Measurements from ENCODE around the gene NRL. TPM values are rescaled to one million over a fixed set of nuclear protein-coding genes. Genes with fewer than 3 reads are reported as not detected.

The NRL gene
- polyA plus RNA-seq, 3 donors, result 1.8 to 3.7 (median 2.9) TPM

- no peak for DNase-seq (ENCODE audit: low read depth in 3 of 3, low spot score in 2 of 3)
Observed at GRCh38 chr14:24145219-24145618, 30.5 kb upstream of the NRL start.

- DNase-seq (ENCODE audit: low read depth in 3 of 3, low spot score in 2 of 3), result no peak
Observed at GRCh38 chr14:24144451-24144850, 29.7 kb upstream of the NRL start.

- no peak for DNase-seq (ENCODE audit: low read depth in 3 of 3, low spot score in 2 of 3)
Observed at GRCh38 chr14:24143511-24143910, 28.8 kb upstream of the NRL start.

GRCh38 chr14:24141097-24141880 lies 26.5 kb upstream of the NRL start, which contains the start of gene EMC9:
EMC9 (minus strand) TSS chr14:24141591; CDS start chr14:24141304, 287 bp downstream.
- DNase-seq (ENCODE audit: low read depth in 3 of 3, low spot score in 2 of 3), result peak; percentile 96 to 100 (median 99)

- no peak for DNase-seq (ENCODE audit: low read depth in 3 of 3, low spot score in 2 of 3)
Observed at GRCh38 chr14:24139272-24139934, 24.7 kb upstream of the NRL start.

- no peak for DNase-seq (ENCODE audit: low read depth in 3 of 3, low spot score in 2 of 3)
Observed at GRCh38 chr14:24138396-24139271, 23.9 kb upstream of the NRL start.

GRCh38 chr14:24137529-24138395 lies 23.0 kb upstream of the NRL start:
- DNase-seq (ENCODE audit: low read depth in 3 of 3, low spot score in 2 of 3), result no peak

- no peak for DNase-seq (ENCODE audit: low read depth in 3 of 3, low spot score in 2 of 3)
Observed at GRCh38 chr14:24136684-24137528, 22.2 kb upstream of the NRL start.

- peak in 2 of 3 donors; percentile 66 to 80 for DNase-seq (ENCODE audit: low read depth in 3 of 3, low spot score in 2 of 3)
Observed at GRCh38 chr14:24135834-24136683, 21.3 kb upstream of the NRL start, which contains the start of gene PSME1. PSME1 (plus strand) TSS chr14:24136194; CDS start chr14:24136263, 69 bp downstream.

GRCh38 chr14:24135584-24135833 lies 20.8 kb upstream of the NRL start:
- no peak for DNase-seq (ENCODE audit: low read depth in 3 of 3, low spot score in 2 of 3)

GRCh38 chr14:24133735-24134134 lies 19.0 kb upstream of the NRL start:
- no peak for DNase-seq (ENCODE audit: low read depth in 3 of 3, low spot score in 2 of 3)

- no peak for DNase-seq (ENCODE audit: low read depth in 3 of 3, low spot score in 2 of 3)
Observed at GRCh38 chr14:24132976-24133375, 18.2 kb upstream of the NRL start.

GRCh38 chr14:24132061-24132685 lies 17.4 kb upstream of the NRL start:
- no peak for DNase-seq (ENCODE audit: low read depth in 3 of 3, low spot score in 2 of 3)

- no peak for DNase-seq (ENCODE audit: low read depth in 3 of 3, low spot score in 2 of 3)
Observed at GRCh38 chr14:24131549-24131966, 16.8 kb upstream of the NRL start.

GRCh38 chr14:24130717-24131548 lies 16.2 kb upstream of the NRL start:
- no peak for DNase-seq (ENCODE audit: low read depth in 3 of 3, low spot score in 2 of 3)

- no peak for DNase-seq (ENCODE audit: low read depth in 3 of 3, low spot score in 2 of 3)
Observed at GRCh38 chr14:24130380-24130716, 15.6 kb upstream of the NRL start, which contains the start of gene FITM1. FITM1 (plus strand) TSS chr14:24130659; CDS start chr14:24131564, 905 bp downstream.

- no peak for DNase-seq (ENCODE audit: low read depth in 3 of 3, low spot score in 2 of 3)
Observed at GRCh38 chr14:24129410-24129998, 14.8 kb upstream of the NRL start.

All from right renal cortex interstitium (tissue), 3 donors.